ENCODE results near the gene DNMBP. TPM values are rescaled to one million over a fixed set of nuclear protein-coding genes. Genes with fewer than 3 reads are reported as not detected.
A peak's percentile ranks its signal among the peaks of the same experiment; 100 is the strongest.

DNMBP gene
- total and polyA plus RNA-seq, 2 of the 4 experiments (the other 2 are of a cell fraction): 10.9 to 13.6 TPM

DNA sequence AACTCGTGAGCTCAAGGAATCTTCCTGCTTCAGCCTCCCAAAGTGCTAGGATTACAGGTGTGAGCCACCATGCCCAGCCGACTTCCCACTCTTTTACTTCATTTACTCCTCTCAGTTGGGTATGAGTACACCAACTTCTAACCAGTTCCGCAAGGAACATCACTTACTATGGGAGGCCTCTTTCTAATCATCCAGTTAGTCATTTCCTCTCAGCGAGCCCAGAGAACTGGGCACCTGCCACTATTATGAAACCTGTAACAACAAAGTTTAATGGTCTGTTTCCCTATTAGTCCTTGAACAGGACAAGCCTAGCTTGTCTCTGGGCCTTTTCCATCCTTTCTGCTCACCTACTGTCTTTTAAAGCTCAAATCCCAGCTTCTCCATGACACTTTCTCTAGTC lies 88.8 kb downstream of the DNMBP start:
- ATAC-seq (ENCODE audit: low read depth) (no peak), DNase-seq (peak; percentile 64)
- Histone ChIP-seq H3K36me3 (ENCODE audit: control insufficient read depth, insufficient read depth, low read length) (no peaks in the 10 kb centered on the region; the same call in 1 of the 2 replicates), H3K9me1 (ENCODE audit: insufficient read depth, low read length) (peaks cover 6% of the 10 kb centered on the region), H3K4me1 (ENCODE audit: control insufficient read depth, insufficient read depth, low read length) (peaks cover 4% of the 10 kb centered on the region; the same call in 1 of the 2 replicates), H3K9ac (ENCODE audit: low read depth, low read length) (no peak overlapping the region), H2BK20ac (ENCODE audit: low read depth, low read length) (no peak overlapping the region), H2AFZ (replicated peaks; ENCODE audit: low read length, poor library complexity) (no peak overlapping the region), H2AK5ac (ENCODE audit: low read depth, low read length) (no peak overlapping the region), H3K18ac (ENCODE audit: low read depth, low read length) (no peak overlapping the region), H4K8ac (ENCODE audit: low read depth in 2 of 2, low read length in 2 of 2) (no peak overlapping the region), H3K9me3 (ENCODE audit: control insufficient read depth, insufficient read depth, low read length) (no peaks in the 10 kb centered on the region), H2AK9ac (replicated peaks; ENCODE audit: low read depth, low read length, poor library complexity) (no peak overlapping the region), H3K14ac (replicated peaks; ENCODE audit: low read depth, low read length) (no peak overlapping the region), H3K27ac (ENCODE audit: insufficient read depth, low read length) (no peak overlapping the region), H3K23ac (ENCODE audit: low read depth, low read length) (no peak overlapping the region), H3K4me3 (ENCODE audit: insufficient read depth, low read depth, low read length) (no peak overlapping the region), H3K27me3 (ENCODE audit: control insufficient read depth, insufficient read depth, low read length) (no peaks in the 10 kb centered on the region), H2BK120ac (ENCODE audit: low read depth, low read length) (no peak overlapping the region), H4K5ac (ENCODE audit: low read depth, low read length) (no peak overlapping the region), H4K91ac (ENCODE audit: insufficient read depth, low read depth, low read length) (no peak overlapping the region), H4K20me1 (ENCODE audit: insufficient read depth, low read length) (no peaks in the 10 kb centered on the region; the same call in 1 of the 2 replicates), H3K4me2 (ENCODE audit: low read depth, low read length) (no peak overlapping the region), H3K56ac (ENCODE audit: extremely low read depth, insufficient read depth, low read length) (no peak overlapping the region), H3K79me1 (ENCODE audit: low read depth in 1 of 2, low read length in 2 of 2) (peaks cover 30 to 77% of the 10 kb centered on the region in 2 experiments), H2BK5ac (ENCODE audit: low read depth, low read length, poor library complexity, severe bottlenecking) (no peak overlapping the region), H2BK15ac (ENCODE audit: low read depth, low read length) (no peak overlapping the region), H3K4ac (ENCODE audit: low read depth, low read length) (no peak overlapping the region)
- intact Hi-C loops (cut with micrococcal nuclease) (no loop called here), dilution Hi-C loops (cut with HindIII; ENCODE audit: low sequenced_read_pairs, unreplicated experiment) (no loop called here), in situ Hi-C loops (cut with MboI; ENCODE audit: low sequenced_read_pairs) (no loop called here)
- TF ChIP-seq USF2 (IDR thresholded peaks at IDR 0.05; ENCODE audit: low read depth, low read length) (no peak), RAD21 (IDR thresholded peaks at IDR 0.05; ENCODE audit: low read length) (no peak), CHD1 (IDR thresholded peaks at IDR 0.05; ENCODE audit: low read depth, low read length) (no peak), MXI1 (IDR thresholded peaks at IDR 0.05; ENCODE audit: borderline replicate concordance, low read depth, low read length) (no peak), MAZ (IDR thresholded peaks at IDR 0.05; ENCODE audit: borderline replicate concordance, low read depth, low read length) (no peak), CEBPB (IDR thresholded peaks at IDR 0.05; ENCODE audit: low read depth, low read length) (no peak), POLR2A (IDR thresholded peaks at IDR 0.05; ENCODE audit: low read depth, low read length) (no peak), MAFK (IDR thresholded peaks at IDR 0.05; ENCODE audit: low read depth, low read length) (no peak), RCOR1 (IDR thresholded peaks at IDR 0.05; ENCODE audit: insufficient replicate concordance, low read length) (no peak), SMC3 (IDR thresholded peaks at IDR 0.05; ENCODE audit: low read depth, low read length) (no peak), NFE2L2 (IDR thresholded peaks at IDR 0.05; ENCODE audit: low read depth, low read length) (no peak), BHLHE40 (IDR thresholded peaks at IDR 0.05; ENCODE audit: low read depth, low read length) (no peak), RFX5 (IDR thresholded peaks at IDR 0.05; ENCODE audit: low read depth, low read length) (no peak)
- TF ChIP-seq, protein P1, sequence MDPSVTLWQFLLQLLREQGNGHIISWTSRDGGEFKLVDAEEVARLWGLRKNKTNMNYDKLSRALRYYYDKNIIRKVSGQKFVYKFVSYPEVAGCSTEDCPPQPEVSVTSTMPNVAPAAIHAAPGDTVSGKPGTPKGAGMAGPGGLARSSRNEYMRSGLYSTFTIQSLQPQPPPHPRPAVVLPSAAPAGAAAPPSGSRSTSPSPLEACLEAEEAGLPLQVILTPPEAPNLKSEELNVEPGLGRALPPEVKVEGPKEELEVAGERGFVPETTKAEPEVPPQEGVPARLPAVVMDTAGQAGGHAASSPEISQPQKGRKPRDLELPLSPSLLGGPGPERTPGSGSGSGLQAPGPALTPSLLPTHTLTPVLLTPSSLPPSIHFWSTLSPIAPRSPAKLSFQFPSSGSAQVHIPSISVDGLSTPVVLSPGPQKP (IDR thresholded peaks at IDR 0.05; ENCODE audit: borderline replicate concordance, low read depth, low read length): no peak
- TF ChIP-seq, protein P2, sequence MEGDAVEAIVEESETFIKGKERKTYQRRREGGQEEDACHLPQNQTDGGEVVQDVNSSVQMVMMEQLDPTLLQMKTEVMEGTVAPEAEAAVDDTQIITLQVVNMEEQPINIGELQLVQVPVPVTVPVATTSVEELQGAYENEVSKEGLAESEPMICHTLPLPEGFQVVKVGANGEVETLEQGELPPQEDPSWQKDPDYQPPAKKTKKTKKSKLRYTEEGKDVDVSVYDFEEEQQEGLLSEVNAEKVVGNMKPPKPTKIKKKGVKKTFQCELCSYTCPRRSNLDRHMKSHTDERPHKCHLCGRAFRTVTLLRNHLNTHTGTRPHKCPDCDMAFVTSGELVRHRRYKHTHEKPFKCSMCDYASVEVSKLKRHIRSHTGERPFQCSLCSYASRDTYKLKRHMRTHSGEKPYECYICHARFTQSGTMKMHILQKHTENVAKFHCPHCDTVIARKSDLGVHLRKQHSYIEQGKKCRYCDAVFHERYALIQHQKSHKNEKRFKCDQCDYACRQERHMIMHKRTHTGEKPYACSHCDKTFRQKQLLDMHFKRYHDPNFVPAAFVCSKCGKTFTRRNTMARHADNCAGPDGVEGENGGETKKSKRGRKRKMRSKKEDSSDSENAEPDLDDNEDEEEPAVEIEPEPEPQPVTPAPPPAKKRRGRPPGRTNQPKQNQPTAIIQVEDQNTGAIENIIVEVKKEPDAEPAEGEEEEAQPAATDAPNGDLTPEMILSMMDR (conservative IDR thresholded peaks at IDR 0.05; ENCODE audit: low read depth, low read length): no peak
- no TSS peak for BruUV-seq (replicated peaks)
- ChIA-PET POLR2A (ENCODE audit: unreplicated experiment) (no interaction called here), CTCF (no interaction called here)
- WGBS, 2 experiments (ENCODE audit: extremely low coverage in 2 of 2, insufficient read length in 1 of 2): 100% methylated on average over 2 of the region's 4 CpGs; no CpG with 5 or more reads in 1 of the 2 experiments
